DMS153 treated with DMSO at 0.1 percent for 48 hours (cell line): ENCODE measurements around the gene IL20RB.
A peak's percentile ranks its signal among the peaks of the same experiment; 100 is the strongest.
"Not testable (repeated sequence)": the region's sequence is repeated elsewhere in the genome, so short reads cannot be mapped to it uniquely, and the experiment has no call there.

Source experiments
- DNase-seq: peaks from one replicate; lab custom pipeline; 2025; ENCODE audit not compliant: unreplicated experiment; lab: John Stamatoyannopoulos, UW

IL20RB gene

DNA sequence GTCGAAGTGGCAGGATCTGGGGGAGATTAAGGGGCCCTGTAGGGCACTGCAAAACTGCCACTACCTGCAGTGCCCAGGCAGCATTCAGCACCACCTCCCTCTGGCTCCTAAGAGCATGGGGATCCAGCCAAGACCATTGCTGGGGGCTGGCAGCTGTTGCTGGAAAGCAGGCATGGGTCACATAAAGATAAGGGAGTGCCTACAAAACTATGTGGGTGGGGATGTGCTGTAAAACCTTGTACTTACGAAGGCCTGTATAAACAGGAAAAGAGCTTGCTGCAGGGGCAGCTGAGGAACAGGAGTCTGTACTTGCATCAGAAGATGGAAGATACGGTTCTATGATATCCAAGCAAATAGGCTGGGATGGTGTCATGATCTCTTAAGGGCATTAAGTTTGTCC, 27.1 kb downstream of the IL20RB start:
- no peak for DNase-seq

DNA sequence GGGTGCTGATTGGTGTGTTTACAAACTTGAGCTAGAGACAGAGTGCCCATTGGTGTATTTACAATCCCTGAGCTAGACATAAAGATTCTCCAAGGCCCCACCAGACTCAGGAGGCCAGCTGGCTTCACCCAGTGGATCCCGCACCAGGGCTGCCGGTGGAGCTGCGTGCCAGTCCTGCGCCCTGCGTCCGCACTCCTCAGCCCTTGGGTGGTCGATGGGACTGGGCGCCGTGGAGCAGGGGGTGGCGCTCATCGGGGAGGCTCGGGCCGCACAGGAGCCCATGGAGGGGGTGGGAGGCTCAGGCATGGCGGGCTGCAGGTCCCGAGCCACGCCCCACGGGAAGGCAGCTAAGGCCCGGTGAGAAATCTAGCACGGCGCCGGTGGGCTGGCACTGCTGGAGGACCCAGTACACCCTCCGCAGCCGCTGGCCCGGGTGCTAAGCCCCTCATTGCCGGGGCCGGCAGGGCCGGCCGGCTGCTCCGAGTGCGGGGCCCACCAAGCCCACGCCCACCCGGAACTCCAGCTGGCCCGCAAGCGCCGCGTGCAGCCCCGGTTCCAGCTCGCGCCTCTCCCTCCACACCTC, 29.7 kb downstream of the IL20RB start:
- not testable (repeated sequence) for DNase-seq

DNA sequence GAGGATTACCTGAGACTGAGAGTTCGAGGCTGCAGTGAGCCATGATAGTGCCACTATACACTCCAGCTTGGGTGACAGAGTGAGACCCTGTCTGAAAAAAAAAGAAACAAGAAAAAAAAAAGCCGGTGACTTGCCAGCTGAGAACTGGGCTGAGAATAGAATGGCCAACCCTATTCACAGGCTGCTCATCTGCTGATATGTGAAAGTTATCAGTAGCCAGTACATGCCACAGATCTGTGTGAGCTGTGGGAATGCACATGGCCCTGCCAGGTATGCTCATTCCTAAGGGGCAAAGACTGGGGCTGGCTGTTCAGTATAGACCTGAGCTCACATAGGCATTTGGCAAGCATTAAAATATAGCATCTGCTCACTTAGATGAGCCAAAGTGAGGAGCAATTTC, 30.9 kb downstream of the IL20RB start:
- DNase-seq = no peak

DNA sequence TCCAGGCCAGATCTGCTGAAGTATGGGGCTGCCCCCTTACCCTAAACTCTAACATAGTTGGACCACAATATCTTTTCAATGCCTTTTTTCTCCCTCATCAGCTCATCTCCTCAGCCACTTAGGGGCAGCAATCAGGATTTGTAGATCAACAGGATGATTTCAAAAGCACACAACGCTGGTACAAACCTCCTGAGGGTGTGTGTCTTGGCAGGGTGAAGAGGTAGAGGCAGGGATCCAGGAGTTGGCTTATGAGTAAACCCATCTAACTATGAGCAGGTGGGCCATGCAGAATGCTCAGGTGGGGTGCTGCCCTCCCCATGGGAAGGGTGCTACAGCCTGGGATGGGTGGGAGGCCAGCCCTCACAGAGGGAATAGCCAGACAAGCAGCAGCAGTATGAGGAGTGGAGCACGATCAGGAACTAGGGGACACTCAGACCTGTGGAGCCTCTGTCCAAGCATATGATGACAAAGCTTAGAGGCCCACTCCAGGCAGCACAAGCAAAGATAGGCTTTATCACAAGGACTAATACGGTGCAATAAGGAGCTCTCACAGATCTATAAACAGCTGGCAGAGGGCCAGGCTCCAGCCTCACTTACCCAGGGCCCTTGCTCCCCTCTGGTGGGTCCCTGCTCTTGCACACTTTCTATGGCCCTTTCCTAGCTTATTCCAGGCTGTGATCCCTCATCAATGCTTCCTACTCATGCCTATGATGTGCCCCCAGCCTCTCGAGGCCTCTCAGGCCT, 32.2 kb downstream of the IL20RB start:
- DNase-seq = no peak

DNA sequence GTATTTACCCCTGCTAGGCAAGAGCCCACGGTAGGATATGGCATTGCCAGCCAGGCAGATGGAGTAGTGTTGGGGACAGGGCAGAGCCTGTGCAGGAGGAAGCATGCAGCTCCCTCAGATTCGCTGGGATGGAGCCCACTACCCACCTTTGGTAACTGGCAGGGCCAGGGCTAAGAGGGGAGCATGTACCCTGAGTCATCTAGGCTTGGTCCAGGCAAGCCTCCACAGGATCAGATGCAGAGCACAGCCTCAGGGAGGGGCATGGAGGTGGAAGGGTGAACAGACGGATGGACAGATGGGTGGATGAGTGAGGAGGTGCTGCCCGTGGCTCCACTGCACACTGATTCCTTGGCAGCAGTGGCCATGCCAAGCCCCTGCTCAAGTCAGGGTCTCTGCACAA, 33.0 kb downstream of the IL20RB start:
- DNase-seq = no peak

DNA sequence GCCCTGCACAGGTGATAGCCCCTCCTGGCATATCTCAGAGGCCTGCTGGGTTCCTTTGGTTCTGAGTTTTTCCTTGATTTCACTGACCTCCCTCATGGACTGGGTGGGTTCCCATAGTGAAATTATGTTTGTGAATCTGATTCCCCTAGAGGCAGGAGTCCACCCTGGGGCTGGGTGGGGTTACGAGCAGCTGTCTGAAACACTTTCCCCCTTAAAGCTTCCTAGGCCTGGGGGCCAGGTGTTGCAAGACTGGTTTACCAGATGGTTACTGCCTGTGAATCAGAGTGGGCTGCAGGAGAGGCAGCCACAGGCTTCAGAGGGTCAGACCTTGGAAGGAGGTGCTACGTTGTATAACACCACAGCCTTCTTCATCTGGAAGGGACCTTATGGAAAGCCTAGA, 34.3 kb downstream of the IL20RB start:
- DNase-seq = no peak

DNA sequence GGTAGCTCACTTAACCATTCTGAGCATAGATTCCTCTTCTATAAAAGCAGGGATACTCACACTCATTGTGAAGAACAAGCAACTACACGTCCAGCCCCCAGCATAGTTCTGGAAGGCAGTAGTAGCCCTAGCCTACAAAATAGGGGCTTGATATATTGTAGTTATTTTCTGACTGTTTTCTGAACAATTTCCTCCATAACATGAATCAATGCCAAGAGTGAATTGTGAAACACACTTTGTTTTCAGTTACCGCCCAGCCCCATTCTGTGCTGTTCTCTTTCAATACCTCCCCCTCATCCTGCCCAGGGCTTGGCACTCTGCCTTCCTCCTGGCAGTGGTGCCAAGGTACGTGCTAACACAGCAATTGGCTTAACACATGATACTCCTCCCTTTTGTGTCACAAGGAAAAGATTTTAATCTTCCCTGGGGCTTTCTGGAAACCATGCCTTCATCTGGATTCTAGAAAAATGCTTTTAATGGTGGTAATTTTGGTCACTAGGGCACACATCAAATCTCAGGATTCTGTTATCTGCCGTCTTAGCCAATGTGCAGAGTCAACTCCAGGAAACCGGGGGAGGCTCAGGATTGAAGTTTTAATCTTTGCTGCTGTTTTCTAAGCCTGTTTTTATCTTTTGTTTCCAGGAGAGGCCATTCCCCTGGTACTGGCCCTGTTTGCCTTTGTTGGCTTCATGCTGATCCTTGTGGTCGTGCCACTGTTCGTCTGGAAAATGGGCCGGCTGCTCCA, 37.2 kb downstream of the IL20RB start:
- peak; percentile 43 for DNase-seq

DNA sequence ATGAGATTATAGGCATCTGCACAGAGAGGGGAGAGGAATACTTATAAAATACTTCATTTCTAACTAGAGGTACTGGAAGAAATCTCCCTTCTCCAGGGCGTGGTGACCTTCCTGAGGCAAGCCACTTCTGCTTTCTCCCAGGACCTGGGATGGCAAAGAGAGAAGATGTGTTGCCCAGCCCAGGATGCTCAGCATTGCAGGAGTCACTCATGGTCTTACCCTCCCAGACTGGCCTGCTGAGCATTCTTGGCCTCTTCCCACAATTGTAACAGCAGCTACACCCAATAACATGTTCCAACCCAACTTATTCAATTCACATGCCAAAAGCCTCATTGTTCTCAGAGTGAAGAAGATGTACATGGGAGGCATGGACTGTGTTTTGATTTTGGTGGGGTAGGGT, 37.9 kb downstream of the IL20RB start:
- DNase-seq = no peak

DNA sequence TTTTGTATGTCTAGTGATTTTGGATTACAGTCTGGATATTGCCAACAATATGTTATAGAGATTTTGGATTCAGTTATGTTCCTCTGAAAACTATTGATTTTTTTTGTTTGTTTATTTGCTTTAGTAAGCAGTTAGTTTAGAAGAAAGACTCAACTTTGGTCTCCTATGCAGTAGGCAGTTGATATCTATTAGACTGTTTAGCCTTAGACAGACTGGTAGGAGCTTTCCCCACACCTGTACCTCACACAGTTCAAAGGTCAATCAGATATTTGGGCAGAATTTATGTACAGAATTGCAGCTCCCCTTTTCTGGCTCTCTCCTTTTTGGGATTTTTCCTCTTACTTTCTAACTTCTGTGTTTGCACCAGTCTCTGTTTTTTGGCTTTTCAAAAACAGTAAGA, 42.3 kb downstream of the IL20RB start:
- DNase-seq = no peak

DNA sequence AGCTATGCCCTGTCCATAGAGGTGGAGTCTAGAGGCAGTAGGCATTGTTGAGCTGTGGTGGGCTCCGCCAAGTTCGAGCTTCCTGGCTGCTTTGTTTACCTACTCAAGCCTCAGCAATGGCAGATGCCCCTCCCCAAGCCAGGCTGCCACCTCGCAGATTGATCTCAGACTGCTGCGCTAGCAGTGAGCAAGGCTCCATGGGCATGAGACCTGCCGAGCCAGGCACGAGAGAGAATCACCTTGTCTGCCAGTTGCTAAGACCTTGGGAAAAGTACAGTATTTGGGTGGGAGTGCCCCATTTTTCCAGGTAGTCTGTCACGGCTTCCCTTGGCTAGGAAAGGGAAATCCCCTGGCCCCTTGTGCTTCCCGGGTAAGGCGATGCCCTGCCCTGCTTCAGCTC, 49.6 kb downstream of the IL20RB start:
- not testable (repeated sequence) for DNase-seq

DNA sequence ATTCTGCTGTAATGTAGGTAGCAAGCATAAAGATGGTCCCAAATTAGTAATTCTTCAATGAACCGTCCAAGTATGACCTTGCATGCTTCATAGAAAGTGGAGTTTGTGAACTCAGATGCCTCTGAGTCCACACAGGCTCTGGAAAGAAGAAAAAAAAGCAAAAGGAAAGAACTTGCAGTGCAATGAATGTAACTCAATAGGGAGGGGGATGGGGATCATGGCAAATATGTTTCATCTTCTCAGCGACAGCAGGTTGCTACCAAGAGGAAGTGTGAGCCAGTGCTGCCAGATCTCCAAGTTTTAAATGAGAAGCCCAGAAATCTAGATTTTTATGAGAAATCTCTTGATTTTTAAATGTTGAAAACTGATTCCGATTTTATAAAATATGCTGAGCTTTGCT, 50.3 kb downstream of the IL20RB start:
- no peak for DNase-seq

DNA sequence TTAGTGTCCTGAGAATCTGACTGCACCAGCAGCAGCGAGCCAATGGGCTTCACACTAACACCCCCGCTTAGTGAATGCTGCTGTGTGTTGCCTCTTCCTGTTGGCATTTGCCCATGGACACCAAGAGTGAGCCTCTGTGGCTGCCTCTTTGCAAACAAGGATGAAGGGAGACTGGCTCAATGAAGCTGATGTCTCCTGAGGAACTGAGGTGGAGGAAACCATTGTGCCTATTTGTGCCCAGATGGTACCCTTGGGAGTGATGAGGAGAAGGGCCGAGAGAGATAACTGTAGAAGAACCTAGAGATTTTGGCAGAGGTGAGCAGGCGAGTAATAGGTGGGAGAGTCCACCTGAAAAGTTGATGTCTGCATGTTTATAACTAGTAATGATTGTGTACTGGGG, 51.2 kb downstream of the IL20RB start:
- DNase-seq = no peak

DNA sequence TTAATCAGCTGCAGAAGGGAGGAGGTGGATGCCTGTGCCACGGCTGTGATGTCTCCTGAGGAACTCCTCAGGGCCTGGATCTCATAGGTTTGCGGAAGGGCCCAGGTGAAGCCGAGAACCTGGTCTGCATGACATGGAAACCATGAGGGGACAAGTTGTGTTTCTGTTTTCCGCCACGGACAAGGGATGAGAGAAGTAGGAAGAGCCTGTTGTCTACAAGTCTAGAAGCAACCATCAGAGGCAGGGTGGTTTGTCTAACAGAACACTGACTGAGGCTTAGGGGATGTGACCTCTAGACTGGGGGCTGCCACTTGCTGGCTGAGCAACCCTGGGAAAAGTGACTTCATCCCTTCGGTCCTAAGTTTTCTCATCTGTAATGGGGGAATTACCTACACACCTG, 52.4 kb downstream of the IL20RB start:
- DNase-seq = no peak

DNA sequence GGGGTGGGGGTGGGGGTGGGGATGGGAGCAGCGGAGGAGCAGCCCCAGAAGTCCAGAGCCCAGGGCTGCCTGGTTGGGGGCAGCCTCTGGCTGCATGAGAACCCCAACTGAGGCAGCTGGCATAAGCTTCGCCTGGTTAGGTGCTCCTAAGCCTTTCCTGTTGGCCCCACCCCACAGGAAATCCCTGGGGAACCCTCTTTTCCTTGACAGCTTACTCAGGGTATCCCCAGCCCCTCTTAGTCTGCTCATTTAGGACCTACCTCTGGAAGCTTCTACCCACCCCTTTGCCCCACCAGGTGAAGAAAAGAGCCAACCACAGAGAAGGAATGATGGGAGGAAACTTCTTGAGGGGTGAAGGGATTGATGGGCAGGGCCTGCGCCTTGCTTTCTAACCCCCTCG, 53.4 kb downstream of the IL20RB start:
- DNase-seq = no peak

DNA sequence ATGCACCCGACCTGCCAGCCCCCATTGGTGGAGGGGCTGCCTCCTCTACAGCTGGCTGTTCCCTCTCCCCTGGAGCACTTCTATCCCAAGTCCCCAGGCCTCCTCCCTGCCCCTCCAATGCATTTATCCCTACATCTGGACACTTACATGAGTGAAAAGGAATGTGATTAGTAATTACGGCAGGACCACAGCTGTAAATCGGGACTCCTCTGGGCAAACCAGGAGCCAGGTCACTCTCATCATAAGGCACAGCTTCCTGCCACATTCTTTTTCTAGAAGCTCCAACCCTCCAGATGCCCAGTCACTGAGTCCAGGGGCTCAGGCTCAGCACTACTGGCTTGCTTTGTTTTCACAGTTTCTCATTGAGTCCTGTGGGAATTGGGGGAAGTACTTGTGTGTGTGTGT, 54.3 kb downstream of the IL20RB start:
- DNase-seq = no peak

DNA sequence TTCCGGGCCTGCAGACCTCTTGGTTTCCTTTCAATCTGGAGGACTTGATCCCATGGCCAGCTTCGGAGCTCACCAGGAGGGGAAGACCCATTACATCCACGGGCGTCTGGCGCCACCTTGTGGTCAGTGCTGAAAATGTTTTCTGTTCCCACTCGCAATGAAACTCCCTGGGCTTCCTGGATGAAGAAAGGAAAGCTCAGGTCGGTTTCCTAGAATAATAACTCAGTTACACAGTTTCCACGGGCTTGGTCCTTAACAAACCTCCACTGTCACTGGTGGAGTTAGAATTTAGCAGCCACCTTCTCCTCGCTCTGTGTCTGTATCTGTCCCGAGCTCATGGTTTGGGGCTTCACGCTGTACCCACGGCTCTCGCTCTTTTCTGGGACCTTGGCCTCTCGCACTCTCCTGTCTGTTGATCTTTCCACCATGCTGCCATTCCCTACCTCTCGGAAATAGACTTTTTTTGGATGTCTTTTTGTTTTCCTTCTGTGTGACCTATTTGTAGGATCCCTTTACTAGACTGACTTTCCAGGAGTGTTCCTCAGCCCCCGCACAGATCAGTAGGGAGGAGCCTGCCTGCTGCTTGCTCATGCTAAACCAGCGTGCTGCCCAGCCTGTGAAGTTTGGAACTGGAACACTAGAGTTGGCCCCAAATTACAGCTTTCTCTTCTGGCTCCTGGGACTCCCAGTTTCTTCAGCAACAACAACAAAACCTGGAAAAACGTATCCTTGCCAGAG, 56.3 kb downstream of the IL20RB start:
- peak; percentile 81 for DNase-seq

DNA sequence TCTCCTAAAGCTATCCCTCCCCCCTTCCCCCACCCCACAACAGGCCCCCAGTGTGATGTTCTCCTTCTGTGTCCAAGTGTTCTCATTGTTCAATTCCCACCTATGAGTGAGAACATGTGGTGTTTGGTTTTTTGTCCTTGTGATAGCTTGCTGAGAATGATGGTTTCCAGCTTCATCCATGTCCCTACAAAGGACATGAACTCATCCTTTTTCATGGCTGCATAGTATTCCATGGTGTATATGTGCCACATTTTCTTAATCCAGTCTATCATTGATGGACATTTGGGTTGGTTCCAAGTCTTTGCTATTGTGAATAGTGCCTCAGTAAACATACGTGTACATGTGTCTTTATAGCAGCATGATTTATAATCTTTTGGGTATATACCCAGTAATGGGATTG, 59.5 kb downstream of the IL20RB start:
- not testable (repeated sequence) for DNase-seq

DNA sequence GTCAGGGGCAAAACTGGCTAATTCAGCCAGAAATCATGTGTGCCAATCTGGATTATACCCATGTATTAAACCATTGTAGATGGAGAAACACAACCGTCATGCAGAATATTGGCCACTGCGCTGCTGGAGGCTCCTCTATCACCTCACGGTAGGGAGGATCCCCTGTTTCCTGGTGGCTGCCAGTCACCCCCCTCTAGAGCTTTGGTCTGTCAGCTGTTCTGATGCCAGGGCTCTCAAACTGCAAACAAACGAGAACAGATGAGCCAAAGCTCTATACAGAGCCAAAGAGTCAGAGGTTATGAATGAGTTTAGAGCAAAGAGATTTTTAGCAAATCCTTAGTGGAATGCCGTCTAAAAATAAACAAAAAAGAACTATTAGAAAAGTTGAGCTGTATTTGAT, 62.5 kb downstream of the IL20RB start:
- DNase-seq = no peak

DNA sequence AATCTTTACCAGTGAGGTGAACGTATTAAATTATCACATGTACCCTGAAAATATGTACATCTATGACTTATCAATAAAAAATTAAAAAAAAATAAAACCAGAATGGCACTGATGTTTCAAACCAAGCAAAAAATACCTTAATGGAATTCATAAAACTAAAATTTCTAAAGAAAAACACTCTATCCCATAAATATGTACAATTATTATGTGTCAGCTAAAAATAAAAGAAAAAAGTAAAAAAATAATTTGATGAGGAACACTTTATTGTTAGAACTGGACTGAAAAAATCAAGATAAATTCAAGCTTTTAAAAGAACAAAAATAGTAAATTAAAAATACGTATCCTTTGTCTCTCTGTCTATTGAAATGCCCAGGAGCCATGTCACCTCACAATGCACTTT, 63.1 kb downstream of the IL20RB start:
- no peak for DNase-seq

DNA sequence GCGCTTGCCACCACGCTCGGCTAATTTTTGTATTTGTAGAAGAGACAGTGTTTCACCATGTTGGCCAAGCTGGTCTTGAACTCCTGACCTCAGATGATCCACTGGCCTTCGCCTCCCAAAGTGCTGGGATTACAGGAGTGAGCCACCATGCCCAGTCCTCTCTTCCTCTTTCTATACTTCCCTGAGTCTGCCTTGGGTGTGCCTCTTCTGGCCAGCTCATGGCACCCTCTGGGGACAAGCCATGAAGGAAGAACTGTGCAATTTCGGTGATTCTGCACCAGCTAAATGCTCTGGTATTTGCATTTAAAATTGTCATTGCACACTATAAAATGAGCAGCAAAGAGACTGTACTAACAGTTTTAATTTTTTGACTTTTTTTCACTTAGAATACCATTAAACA, 66.6 kb downstream of the IL20RB start:
- no peak for DNase-seq

DNA sequence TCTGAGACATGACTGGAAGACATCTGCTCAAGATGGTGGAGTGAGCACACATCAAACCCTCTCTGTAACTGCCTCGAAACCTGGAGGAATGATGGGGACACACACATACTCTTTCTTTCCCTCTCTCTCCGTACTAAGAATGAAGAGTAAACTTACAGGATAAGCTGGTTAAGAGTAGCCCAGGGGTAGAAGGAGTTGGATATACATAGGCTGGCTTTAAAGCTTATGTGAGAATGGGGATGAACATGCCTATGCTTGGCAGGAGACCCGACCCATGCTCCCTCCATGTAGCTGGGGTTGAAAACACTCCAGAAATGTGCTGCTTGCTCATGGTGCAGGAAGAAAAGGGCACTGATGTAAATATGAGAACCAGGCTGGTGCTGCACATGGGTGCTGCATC, 68.9 kb downstream of the IL20RB start:
- no peak for DNase-seq
